ENCODE data around the gene ANKH.
A peak's percentile ranks its signal among the peaks of the same experiment; 100 is the strongest.
"Not testable (repeated sequence)": the region's sequence is repeated elsewhere in the genome, so short reads cannot be mapped to it uniquely, and the experiment has no call there.

The ANKH gene

GRCh38 chr5:14884062-14884612 lies 12.6 kb upstream of the ANKH start:
- H3K36me3 ChIP-seq (ENCODE audit: control insufficient read depth, insufficient read depth, low read length) = no peaks in the 10 kb centered on the region
- H3K4me3 ChIP-seq (ENCODE audit: insufficient read depth, low read depth, low read length, poor library complexity, severe bottlenecking) = no peak overlapping the region
- no peak overlapping the region for H3K27ac ChIP-seq (ENCODE audit: insufficient read depth, low read length, poor library complexity, severe bottlenecking)
- DNase-seq = no peak
- no peaks in the 10 kb centered on the region for H3K4me1 ChIP-seq (ENCODE audit: control insufficient read depth, insufficient read depth, low read length, poor library complexity, severe bottlenecking)
- no peaks in the 10 kb centered on the region for H3K9me3 ChIP-seq (ENCODE audit: control insufficient read depth, low read length)
- no peaks in the 10 kb centered on the region for H3K27me3 ChIP-seq (replicated peaks; ENCODE audit: control insufficient read depth, insufficient read depth, low read length, poor library complexity, severe bottlenecking)

DNA sequence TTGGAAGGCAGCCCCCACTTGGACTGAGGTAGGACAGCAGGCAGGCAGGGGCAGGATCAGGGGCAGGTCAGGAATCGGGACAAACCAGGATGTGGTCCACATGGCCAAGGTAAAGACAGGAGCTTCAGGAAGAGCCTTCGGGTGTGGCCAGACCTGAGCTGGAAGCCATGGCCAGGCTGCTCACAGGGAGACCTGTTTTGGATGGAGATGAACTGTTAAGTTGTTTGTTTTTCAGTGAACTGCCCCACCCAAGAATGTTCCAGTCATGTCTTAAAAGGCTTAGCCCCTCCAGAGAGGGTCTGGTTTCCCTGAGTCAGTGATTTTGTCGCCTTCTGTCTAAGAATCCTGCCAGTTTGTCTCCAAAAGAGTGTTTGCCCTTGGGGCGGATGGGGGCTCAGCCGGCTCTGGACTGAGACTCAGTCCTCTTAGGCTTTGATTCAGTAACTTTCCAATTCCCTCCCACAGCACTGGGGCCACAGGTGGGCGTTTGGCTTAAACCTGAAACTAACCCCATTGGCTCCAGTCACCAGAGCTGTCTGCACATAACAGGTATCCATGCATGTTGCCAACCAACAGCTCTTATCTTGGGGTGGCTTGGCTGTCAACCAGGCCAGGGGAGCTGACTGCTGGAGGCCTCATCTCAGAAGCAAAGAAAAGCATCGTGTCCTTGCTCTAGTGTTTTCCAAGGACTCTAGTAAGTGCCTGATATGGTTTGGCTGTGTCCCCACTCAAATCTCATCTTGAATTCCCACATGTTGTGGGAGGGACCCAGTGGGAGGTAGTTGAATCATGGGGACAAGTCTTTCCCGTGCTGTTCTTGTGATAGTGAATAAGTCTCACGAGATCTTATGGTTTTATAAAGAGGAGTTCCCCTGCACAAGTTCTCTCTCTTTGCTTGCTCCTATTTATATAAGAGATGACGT lies 11.3 kb upstream of the ANKH start:
- Histone ChIP-seq H3K4me1 (ENCODE audit: control insufficient read depth, insufficient read depth, low read length, poor library complexity, severe bottlenecking) (no peaks in the 10 kb centered on the region), H3K27me3 (replicated peaks; ENCODE audit: control insufficient read depth, insufficient read depth, low read length, poor library complexity, severe bottlenecking) (no peaks in the 10 kb centered on the region), H3K4me3 (ENCODE audit: insufficient read depth, low read depth, low read length, poor library complexity, severe bottlenecking) (no peak overlapping the region), H3K36me3 (ENCODE audit: control insufficient read depth, insufficient read depth, low read length) (no peaks in the 10 kb centered on the region), H3K27ac (ENCODE audit: insufficient read depth, low read length, poor library complexity, severe bottlenecking) (no peak overlapping the region), H3K9me3 (ENCODE audit: control insufficient read depth, low read length) (no peaks in the 10 kb centered on the region)
- DNase-seq = no peak

DNA sequence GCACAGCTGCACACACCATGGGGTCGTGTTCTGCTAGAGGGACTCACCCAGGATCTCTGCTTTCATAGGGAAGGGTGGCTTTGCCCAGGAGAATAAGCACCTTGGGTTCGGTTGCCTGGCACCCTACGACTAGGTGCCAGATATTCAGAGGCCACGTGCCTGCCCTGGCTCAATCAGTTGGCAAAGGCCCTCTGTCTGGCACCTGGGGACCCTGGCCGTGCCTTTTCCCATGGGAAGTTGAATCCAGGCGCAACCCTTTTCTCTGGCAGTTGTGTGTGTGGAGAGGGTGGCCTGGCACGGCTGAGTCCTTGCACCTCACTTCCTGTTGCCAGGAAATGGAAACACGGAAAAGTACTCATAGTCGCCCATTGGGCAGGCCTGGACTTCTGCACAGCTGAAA lies 10.2 kb upstream of the ANKH start:
- H3K9me3 ChIP-seq (ENCODE audit: control insufficient read depth, low read length) = no peaks in the 10 kb centered on the region
- H3K27me3 ChIP-seq (replicated peaks; ENCODE audit: control insufficient read depth, insufficient read depth, low read length, poor library complexity, severe bottlenecking) = no peaks in the 10 kb centered on the region
- H3K4me3 ChIP-seq (ENCODE audit: insufficient read depth, low read depth, low read length, poor library complexity, severe bottlenecking) = no peak overlapping the region
- no peaks in the 10 kb centered on the region for H3K4me1 ChIP-seq (ENCODE audit: control insufficient read depth, insufficient read depth, low read length, poor library complexity, severe bottlenecking)
- no peak overlapping the region for H3K27ac ChIP-seq (ENCODE audit: insufficient read depth, low read length, poor library complexity, severe bottlenecking)
- no peaks in the 10 kb centered on the region for H3K36me3 ChIP-seq (ENCODE audit: control insufficient read depth, insufficient read depth, low read length)
- DNase-seq = no peak

DNA sequence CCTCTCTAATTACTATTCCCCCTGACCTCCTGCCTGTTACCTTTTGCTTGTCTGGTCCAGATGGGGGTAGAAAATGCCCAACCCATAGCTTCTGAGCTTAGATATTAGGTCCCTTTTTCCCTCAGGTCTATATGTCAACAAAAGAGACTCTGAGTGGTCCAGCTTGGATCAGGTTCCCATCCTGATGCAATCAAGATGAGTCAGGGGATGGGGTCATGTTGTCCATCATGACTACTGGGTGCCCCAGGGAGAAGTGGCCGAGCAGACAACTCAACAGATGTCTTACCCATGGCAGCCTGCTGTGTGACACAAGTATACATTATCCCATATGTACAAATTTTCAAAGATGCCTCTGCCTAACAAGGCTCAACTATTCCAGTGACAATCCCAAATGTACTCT lies 9.1 kb upstream of the ANKH start:
- no peaks in the 10 kb centered on the region for H3K9me3 ChIP-seq (ENCODE audit: control insufficient read depth, low read length)
- no peak overlapping the region for H3K27ac ChIP-seq (ENCODE audit: insufficient read depth, low read length, poor library complexity, severe bottlenecking)
- no peak for DNase-seq
- no peaks in the 10 kb centered on the region for H3K27me3 ChIP-seq (replicated peaks; ENCODE audit: control insufficient read depth, insufficient read depth, low read length, poor library complexity, severe bottlenecking)
- no peaks in the 10 kb centered on the region for H3K36me3 ChIP-seq (ENCODE audit: control insufficient read depth, insufficient read depth, low read length)
- H3K4me1 ChIP-seq (ENCODE audit: control insufficient read depth, insufficient read depth, low read length, poor library complexity, severe bottlenecking) = no peaks in the 10 kb centered on the region
- no peak overlapping the region for H3K4me3 ChIP-seq (ENCODE audit: insufficient read depth, low read depth, low read length, poor library complexity, severe bottlenecking)

DNA sequence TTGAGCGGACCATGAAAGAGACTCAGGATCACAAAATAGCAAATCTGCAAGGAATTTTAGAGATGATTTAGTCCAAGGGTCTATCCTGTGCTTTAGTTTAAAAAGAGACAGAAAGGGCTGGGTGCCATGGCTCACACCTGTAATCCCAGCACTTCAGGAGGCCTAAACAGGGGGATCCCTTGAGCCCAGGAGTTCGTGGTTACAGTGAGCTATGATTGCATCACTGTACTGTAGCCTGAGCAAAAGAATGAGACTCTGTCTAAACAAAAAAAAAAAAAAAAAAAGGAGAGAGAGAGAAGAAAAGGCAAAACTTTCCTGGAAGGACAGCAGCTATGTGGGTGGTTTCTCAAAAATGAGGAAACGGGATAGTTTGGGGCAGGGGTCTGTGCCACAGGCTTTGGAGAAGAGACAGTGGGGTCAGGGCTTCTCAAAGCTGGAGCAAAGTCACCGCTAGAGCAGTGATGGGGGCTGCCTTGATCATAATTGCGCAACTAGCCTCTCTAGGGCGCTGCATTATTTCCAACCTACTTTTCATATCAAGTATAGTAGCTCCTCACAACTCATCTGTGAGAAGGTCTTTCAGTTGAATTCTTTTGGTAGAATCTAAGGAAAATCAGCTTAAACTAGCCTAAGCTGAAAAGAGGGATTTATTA lies 8.5 kb upstream of the ANKH start:
- H3K27ac ChIP-seq (ENCODE audit: insufficient read depth, low read length, poor library complexity, severe bottlenecking) = no peak overlapping the region
- H3K9me3 ChIP-seq (ENCODE audit: control insufficient read depth, low read length) = no peaks in the 10 kb centered on the region
- H3K36me3 ChIP-seq (ENCODE audit: control insufficient read depth, insufficient read depth, low read length) = no peaks in the 10 kb centered on the region
- no peaks in the 10 kb centered on the region for H3K27me3 ChIP-seq (replicated peaks; ENCODE audit: control insufficient read depth, insufficient read depth, low read length, poor library complexity, severe bottlenecking)
- no peak for DNase-seq
- H3K4me1 ChIP-seq (ENCODE audit: control insufficient read depth, insufficient read depth, low read length, poor library complexity, severe bottlenecking) = no peaks in the 10 kb centered on the region
- H3K4me3 ChIP-seq (ENCODE audit: insufficient read depth, low read depth, low read length, poor library complexity, severe bottlenecking) = no peak overlapping the region

GRCh38 chr5:14879393-14879792 lies 7.8 kb upstream of the ANKH start:
- no peak overlapping the region for H3K27ac ChIP-seq (ENCODE audit: insufficient read depth, low read length, poor library complexity, severe bottlenecking)
- H3K36me3 ChIP-seq (ENCODE audit: control insufficient read depth, insufficient read depth, low read length) = no peaks in the 10 kb centered on the region
- H3K4me3 ChIP-seq (ENCODE audit: insufficient read depth, low read depth, low read length, poor library complexity, severe bottlenecking) = no peak overlapping the region
- H3K27me3 ChIP-seq (replicated peaks; ENCODE audit: control insufficient read depth, insufficient read depth, low read length, poor library complexity, severe bottlenecking) = no peaks in the 10 kb centered on the region
- H3K4me1 ChIP-seq (ENCODE audit: control insufficient read depth, insufficient read depth, low read length, poor library complexity, severe bottlenecking) = no peaks in the 10 kb centered on the region
- DNase-seq = no peak
- no peaks in the 10 kb centered on the region for H3K9me3 ChIP-seq (ENCODE audit: control insufficient read depth, low read length)

- DNase-seq; H3K36me3 ChIP-seq (ENCODE audit: control insufficient read depth, insufficient read depth, low read length); H3K27ac ChIP-seq (ENCODE audit: insufficient read depth, low read length, poor library complexity, severe bottlenecking); H3K27me3 ChIP-seq (replicated peaks; ENCODE audit: control insufficient read depth, insufficient read depth, low read length, poor library complexity, severe bottlenecking); H3K4me3 ChIP-seq (ENCODE audit: insufficient read depth, low read depth, low read length, poor library complexity, severe bottlenecking); H3K9me3 ChIP-seq (ENCODE audit: control insufficient read depth, low read length); H3K4me1 ChIP-seq (ENCODE audit: control insufficient read depth, insufficient read depth, low read length, poor library complexity, severe bottlenecking): not testable (repeated sequence)
These were observed 6.6 kb upstream of the ANKH start for GRCh38 chr5:14878192-14878591.

DNA sequence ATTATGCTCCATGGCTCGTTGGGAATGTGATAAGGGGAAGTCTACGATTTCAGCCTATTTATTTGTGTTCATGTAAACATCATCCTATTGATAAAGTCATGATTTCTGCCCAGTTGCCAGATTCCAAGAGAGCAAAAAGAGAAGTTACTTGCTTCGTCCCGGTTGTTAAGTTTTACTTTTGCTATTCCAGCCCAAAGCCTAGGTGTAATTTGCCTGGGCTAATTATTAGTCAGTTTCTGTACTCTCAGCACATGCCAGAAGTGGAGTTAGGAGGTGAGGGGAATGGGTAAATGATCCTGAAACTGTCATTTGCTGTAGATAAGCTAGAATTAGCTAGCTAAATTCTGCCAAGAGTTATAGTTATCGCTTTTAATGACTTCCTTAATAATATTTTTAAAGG lies 4.5 kb upstream of the ANKH start:
- DNase-seq = no peak
- no peaks in the 10 kb centered on the region for H3K27me3 ChIP-seq (replicated peaks; ENCODE audit: control insufficient read depth, insufficient read depth, low read length, poor library complexity, severe bottlenecking)
- no peaks in the 10 kb centered on the region for H3K9me3 ChIP-seq (ENCODE audit: control insufficient read depth, low read length)
- H3K27ac ChIP-seq (ENCODE audit: insufficient read depth, low read length, poor library complexity, severe bottlenecking) = no peak overlapping the region
- H3K4me1 ChIP-seq (ENCODE audit: control insufficient read depth, insufficient read depth, low read length, poor library complexity, severe bottlenecking) = no peaks in the 10 kb centered on the region
- H3K36me3 ChIP-seq (ENCODE audit: control insufficient read depth, insufficient read depth, low read length) = no peaks in the 10 kb centered on the region
- no peak overlapping the region for H3K4me3 ChIP-seq (ENCODE audit: insufficient read depth, low read depth, low read length, poor library complexity, severe bottlenecking)

GRCh38 chr5:14873790-14874189 lies 2.2 kb upstream of the ANKH start:
- DNase-seq = no peak
- no peaks in the 10 kb centered on the region for H3K9me3 ChIP-seq (ENCODE audit: control insufficient read depth, low read length)
- no peak overlapping the region for H3K4me3 ChIP-seq (ENCODE audit: insufficient read depth, low read depth, low read length, poor library complexity, severe bottlenecking)
- H3K27me3 ChIP-seq (replicated peaks; ENCODE audit: control insufficient read depth, insufficient read depth, low read length, poor library complexity, severe bottlenecking) = no peaks in the 10 kb centered on the region
- H3K36me3 ChIP-seq (ENCODE audit: control insufficient read depth, insufficient read depth, low read length) = no peaks in the 10 kb centered on the region
- H3K27ac ChIP-seq (ENCODE audit: insufficient read depth, low read length, poor library complexity, severe bottlenecking) = no peak overlapping the region
- H3K4me1 ChIP-seq (ENCODE audit: control insufficient read depth, insufficient read depth, low read length, poor library complexity, severe bottlenecking) = peaks cover 7% of the 10 kb centered on the region

DNA sequence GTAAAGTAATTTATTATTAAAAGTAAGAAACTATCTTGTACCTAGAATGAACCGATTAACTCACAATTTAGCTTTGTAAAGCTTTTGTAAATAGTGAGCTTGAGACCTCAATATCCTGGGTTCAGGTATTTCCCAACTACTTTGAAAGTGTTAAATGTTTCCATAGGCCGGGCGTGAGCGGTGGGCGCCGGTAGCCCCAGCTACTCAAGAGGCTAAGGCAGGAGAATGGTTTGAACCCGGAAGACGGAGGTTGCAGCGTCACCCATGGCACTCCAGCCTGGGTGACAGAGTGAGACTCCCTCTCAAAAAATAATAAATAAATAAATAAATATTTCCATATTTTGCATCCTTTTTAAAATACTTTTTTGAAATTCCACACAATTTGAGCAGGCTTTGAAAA lies 1.5 kb upstream of the ANKH start:
- no peak overlapping the region for H3K4me3 ChIP-seq (ENCODE audit: insufficient read depth, low read depth, low read length, poor library complexity, severe bottlenecking)
- peaks cover 7% of the 10 kb centered on the region for H3K4me1 ChIP-seq (ENCODE audit: control insufficient read depth, insufficient read depth, low read length, poor library complexity, severe bottlenecking)
- H3K27me3 ChIP-seq (replicated peaks; ENCODE audit: control insufficient read depth, insufficient read depth, low read length, poor library complexity, severe bottlenecking) = no peaks in the 10 kb centered on the region
- H3K36me3 ChIP-seq (ENCODE audit: control insufficient read depth, insufficient read depth, low read length) = no peaks in the 10 kb centered on the region
- H3K9me3 ChIP-seq (ENCODE audit: control insufficient read depth, low read length) = no peaks in the 10 kb centered on the region
- DNase-seq = no peak
- H3K27ac ChIP-seq (ENCODE audit: insufficient read depth, low read length, poor library complexity, severe bottlenecking) = peak overlapping the region; percentile 67

All from effector memory CD4-positive, alpha-beta T cell (primary cell).